ENCODE results near the gene CEP295NL. TPM values are rescaled to one million over a fixed set of nuclear protein-coding genes. Genes with fewer than 3 reads are reported as not detected.

CEP295NL gene
- total and polyA plus RNA-seq, 2 of the 8 experiments (the other 6 are each of a cell fraction or from before 2014, with no cell fraction given): 0.06 to 2.0 TPM

DNA sequence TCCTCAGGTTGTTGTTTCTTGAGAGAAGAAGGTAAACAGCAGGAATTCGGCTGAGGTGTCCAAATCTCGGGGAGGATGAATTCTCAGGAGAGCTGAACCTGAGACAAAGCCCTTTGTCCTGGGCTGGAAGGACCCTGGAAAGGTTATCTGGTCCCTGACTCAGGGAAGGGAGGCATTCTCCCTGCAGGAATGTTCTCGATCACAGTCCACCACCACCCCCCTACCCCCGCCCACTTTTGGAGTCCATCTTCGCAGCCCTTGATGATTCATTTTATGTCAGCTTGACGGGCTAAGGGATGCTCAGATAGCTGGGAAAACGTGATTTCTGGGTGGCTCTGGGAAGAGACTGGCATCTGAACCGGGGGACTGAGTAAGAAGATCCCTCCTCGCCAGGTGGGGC, 1.4 kb upstream of the CEP295NL start:
- no peak overlapping the region for H4K91ac ChIP-seq (replicated peaks; ENCODE audit: insufficient read length, low read length)

More for the DNA sequence above, 1.4 kb upstream of the CEP295NL start:
- Histone ChIP-seq H2BK5ac (ENCODE audit: low read depth, low read length) (no peak overlapping the region), H2BK15ac (ENCODE audit: low read length) (no peak overlapping the region), H3K23ac (ENCODE audit: insufficient read length) (no peak overlapping the region), H3K9ac (replicated peaks in 1 of 4; ENCODE audit: extremely low read depth in 1 of 4, low read depth in 3 of 4, low read length in 3 of 4) (no peak overlapping the region), H3K27me3 (replicated peaks in 1 of 4; ENCODE audit: control insufficient read depth in 3 of 4, extremely low read depth in 1 of 4, insufficient read depth in 3 of 4, low read length in 3 of 4) (no peaks in the 10 kb centered on the region; a peak in 1 of 7 replicates), H3K9me3 (ENCODE audit: insufficient read depth in 2 of 2, low read depth in 1 of 2, low read length in 1 of 2) (no peaks in the 10 kb centered on the region), H3K56ac (replicated peaks; ENCODE audit: insufficient read length, low read depth, low read length) (no peak overlapping the region), H2BK20ac (ENCODE audit: low read length) (no peak overlapping the region), H2BK12ac (ENCODE audit: low read depth, low read length) (no peak overlapping the region), H4K20me1 (replicated peaks in 1 of 2; ENCODE audit: control insufficient read depth in 1 of 2, insufficient read depth in 2 of 2, low read length in 2 of 2) (peaks cover 8 to 15% of the 10 kb centered on the region in 2 experiments), H2BK120ac (replicated peaks; ENCODE audit: low read depth, low read length) (no peak overlapping the region), H3K18ac (ENCODE audit: extremely low read depth, low read length) (no peak overlapping the region), H2AFZ (ENCODE audit: low read length) (no peak overlapping the region), H3K4me3 (ENCODE audit: extremely low read depth in 1 of 4, insufficient read depth in 2 of 4, low read depth in 3 of 4, low read length in 4 of 4) (no peak overlapping the region), H3K79me2 (ENCODE audit: control insufficient read depth in 1 of 2, insufficient read depth in 2 of 2, low read length in 2 of 2) (peaks cover 0 to 27% of the 10 kb centered on the region in 2 experiments; a peak in 2 of 4 replicates), H3K79me1 (ENCODE audit: low read depth, low read length) (peaks cover 9% of the 10 kb centered on the region), H3K36me3 (ENCODE audit: control insufficient read depth in 2 of 4, insufficient read depth in 4 of 4, low read length in 3 of 4) (peaks cover 0 to 3% (median 1%) of the 10 kb centered on the region in 4 experiments; a peak in 3 of 8 replicates), H3K23me2 (ENCODE audit: low read depth, low read length) (no peaks in the 10 kb centered on the region), H4K8ac (ENCODE audit: extremely low read depth, insufficient read depth, low read length) (no peak overlapping the region), H4K5ac (ENCODE audit: insufficient read length, low read depth, low read length) (no peak overlapping the region), H3K4me2 (ENCODE audit: insufficient read depth in 1 of 2, low read depth in 2 of 2, low read length in 2 of 2) (no peak overlapping the region), H3K14ac (ENCODE audit: insufficient read length) (no peak overlapping the region), H3K27ac (ENCODE audit: low read depth, low read length) (no peak overlapping the region), H3K4me1 (replicated peaks in 1 of 4; ENCODE audit: control insufficient read depth in 3 of 4, insufficient read depth in 4 of 4, low read length in 3 of 4) (peaks cover 5 to 20% (median 9%) of the 10 kb centered on the region in 4 experiments), H3K4ac (replicated peaks; ENCODE audit: insufficient read length, low read depth, low read length) (no peak overlapping the region), H2AK5ac (ENCODE audit: low read depth, low read length) (no peak overlapping the region)
- 84% methylated on average over 8 of the region's 9 CpGs; no CpG with 5 or more reads in 1 of the 2 experiments for WGBS, 2 experiments (ENCODE audit: extremely low coverage in 1 of 2, insufficient coverage in 1 of 2, insufficient read length in 1 of 2, insufficient replicate concordance in 2 of 2, low coverage in 1 of 2, low lambda C conversion rate in 2 of 2, missing lambda C conversion rate in 1 of 2)
- FAIRE-seq: no peak
- TF ChIP-seq MAFK (IDR thresholded peaks at IDR 0.05; ENCODE audit: low read depth, low read length) (no peak), RFX5 (IDR thresholded peaks at IDR 0.05; ENCODE audit: borderline replicate concordance, low read depth, low read length) (no peak), POLR2A (IDR thresholded peaks at IDR 0.05; ENCODE audit: control extremely low read depth in 1 of 2, low read depth in 2 of 2, low read length in 2 of 2) (no peak)
- CTCF ChIA-PET (ENCODE audit: partially characterized antibody): interaction anchor here (1.2 to 3.5 kb wide), 6 partner anchors 10 to 68 kb away, joined by 3 to 20 read pairs (median 6); no protein-coding TSS in a partner anchor
- no peak for DNase-seq (ENCODE audit: low read depth in 1 of 2, low spot score in 2 of 2)
- POLR2A ChIA-PET (ENCODE audit: partially characterized antibody): interaction anchor here (0.8 to 1.2 kb wide), 3 partner anchors 12 to 19 kb away, joined by 3 to 4 read pairs (median 3); no protein-coding TSS in a partner anchor

All from H1 (cell line).